NCI-H2196 treated with DMSO at 0.1 percent for 48 hours (cell line): ENCODE results near the gene PLEKHH3.

ENCODE experiments used
- DNase-seq: peaks from one replicate; lab custom pipeline; 2025; ENCODE audit not compliant: unreplicated experiment; lab: John Stamatoyannopoulos, UW

PLEKHH3 gene

GRCh38 chr17:42676424-42677011, at the start of gene PLEKHH3:
TSS of gene PLEKHH3 (minus strand) at chr17:42676994. CDS start at chr17:42676563, 431 bp downstream.
- DNase-seq = no peak

GRCh38 chr17:42725143-42725542, 48.3 kb upstream of the PLEKHH3 start:
- DNase-seq = no peak

GRCh38 chr17:42723636-42724035, 46.8 kb upstream of the PLEKHH3 start:
- no peak for DNase-seq

- DNase-seq = peak; percentile 16
Observed at GRCh38 chr17:42720996-42721583, 44.3 kb upstream of the PLEKHH3 start.

GRCh38 chr17:42709561-42709960, 32.8 kb upstream of the PLEKHH3 start:
- DNase-seq = no peak

GRCh38 chr17:42708588-42708987, 31.8 kb upstream of the PLEKHH3 start:
- no peak for DNase-seq

- no peak for DNase-seq
Observed at GRCh38 chr17:42706732-42707131, 29.9 kb upstream of the PLEKHH3 start.

- no peak for DNase-seq
Observed at GRCh38 chr17:42704837-42705494, 28.2 kb upstream of the PLEKHH3 start.

GRCh38 chr17:42704490-42704836, 27.7 kb upstream of the PLEKHH3 start:
- no peak for DNase-seq

- no peak for DNase-seq
Observed at GRCh38 chr17:42702446-42702845, 25.7 kb upstream of the PLEKHH3 start.

GRCh38 chr17:42700586-42701289, 23.9 kb upstream of the PLEKHH3 start:
- no peak for DNase-seq

- no peak for DNase-seq
Observed at GRCh38 chr17:42699415-42699740, 22.6 kb upstream of the PLEKHH3 start.

GRCh38 chr17:42698736-42699414, 22.1 kb upstream of the PLEKHH3 start:
- no peak for DNase-seq

GRCh38 chr17:42697108-42697811, 20.5 kb upstream of the PLEKHH3 start:
- no peak for DNase-seq

GRCh38 chr17:42695500-42695899, 18.7 kb upstream of the PLEKHH3 start:
- no peak for DNase-seq

GRCh38 chr17:42694524-42694923, 17.7 kb upstream of the PLEKHH3 start:
- no peak for DNase-seq

- no peak for DNase-seq
Observed at GRCh38 chr17:42692489-42692888, 15.7 kb upstream of the PLEKHH3 start.

- no peak for DNase-seq
Observed at GRCh38 chr17:42691021-42691545, 14.3 kb upstream of the PLEKHH3 start.

GRCh38 chr17:42690596-42690995, 13.8 kb upstream of the PLEKHH3 start:
- DNase-seq = no peak

GRCh38 chr17:42687707-42688320, 11.0 kb upstream of the PLEKHH3 start:
- no peak for DNase-seq
